ENCODE data around the gene THPO.

The THPO gene

DNA sequence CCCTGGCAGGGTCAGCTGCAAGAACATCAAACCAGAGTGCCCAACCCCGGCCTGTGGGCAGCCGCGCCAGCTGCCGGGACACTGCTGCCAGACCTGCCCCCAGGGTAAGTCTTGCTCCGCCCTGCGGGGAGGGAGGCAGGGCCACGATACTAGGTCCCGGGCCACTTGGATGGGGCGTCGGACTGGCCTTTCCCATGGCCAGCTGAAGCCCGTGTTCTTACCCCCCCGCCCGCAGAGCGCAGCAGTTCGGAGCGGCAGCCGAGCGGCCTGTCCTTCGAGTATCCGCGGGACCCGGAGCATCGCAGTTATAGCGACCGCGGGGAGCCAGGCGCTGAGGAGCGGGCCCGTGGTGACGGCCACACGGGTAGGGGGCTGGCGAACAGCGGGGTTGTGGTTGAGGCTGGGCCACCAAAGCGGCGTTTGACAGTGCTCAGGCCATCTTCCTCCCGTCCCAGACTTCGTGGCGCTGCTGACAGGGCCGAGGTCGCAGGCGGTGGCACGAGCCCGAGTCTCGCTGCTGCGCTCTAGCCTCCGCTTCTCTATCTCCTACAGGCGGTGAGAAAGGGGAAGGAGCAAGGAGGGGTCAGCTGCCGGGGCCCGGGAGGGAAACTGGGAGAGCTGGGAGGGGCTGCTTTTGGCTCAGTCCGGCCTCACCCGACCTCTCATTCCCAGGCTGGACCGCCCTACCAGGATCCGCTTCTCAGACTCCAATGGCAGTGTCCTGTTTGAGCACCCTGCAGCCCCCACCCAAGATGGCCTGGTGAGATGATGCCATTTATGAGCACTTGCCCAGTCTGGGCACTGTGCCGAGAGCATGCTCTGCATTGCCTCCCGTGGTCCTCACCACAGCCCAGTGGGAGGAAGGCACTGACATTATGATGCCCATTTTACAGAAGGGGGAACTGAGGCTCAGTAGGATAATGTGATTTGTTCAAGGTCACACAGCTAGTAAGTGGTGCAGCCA lies 3.5 kb upstream of the THPO start:
- no peak overlapping the region for H3K4me3 ChIP-seq (ENCODE audit: low read length)
- H3K4me1 ChIP-seq (ENCODE audit: insufficient read depth, low read length): peaks cover 36% of the 10 kb centered on the region
- no peak overlapping the region for H2AFZ ChIP-seq (ENCODE audit: low read depth, low read length)
- no peaks in the 10 kb centered on the region for H3K36me3 ChIP-seq (ENCODE audit: insufficient read depth, low read length)
- H3K9me3 ChIP-seq (ENCODE audit: low read length): no peaks in the 10 kb centered on the region
- peaks cover 4% of the 10 kb centered on the region for H3K27me3 ChIP-seq (ENCODE audit: insufficient read depth, low read length)

DNA sequence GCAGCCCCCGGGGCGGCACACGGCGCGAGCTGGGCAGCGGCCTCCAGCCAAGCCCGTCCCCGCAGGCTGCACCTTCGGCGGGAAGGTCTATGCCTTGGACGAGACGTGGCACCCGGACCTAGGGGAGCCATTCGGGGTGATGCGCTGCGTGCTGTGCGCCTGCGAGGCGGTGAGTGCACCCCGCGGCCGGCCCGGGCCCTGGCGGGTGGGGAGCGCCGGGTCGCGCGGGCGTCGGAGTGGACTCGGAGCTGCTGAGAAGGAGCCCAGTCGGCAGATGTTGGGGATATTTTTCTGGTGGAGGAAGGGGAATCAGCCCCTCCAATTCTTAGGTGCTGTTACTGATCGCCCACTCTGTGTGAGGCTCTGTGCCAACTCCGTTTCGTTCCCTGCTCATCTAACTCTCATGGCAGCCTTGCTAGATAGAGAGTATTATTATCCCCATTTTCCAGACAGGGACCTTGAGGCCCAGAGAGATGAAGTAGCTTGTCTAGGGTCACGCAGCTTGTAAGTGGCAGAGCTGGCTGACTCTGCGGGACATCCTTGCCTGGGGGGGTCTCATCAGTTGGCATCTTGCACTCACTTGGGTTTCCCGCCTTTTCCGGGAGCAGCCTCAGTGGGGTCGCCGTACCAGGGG lies 2.7 kb upstream of the THPO start:
- Histone ChIP-seq H3K27me3 (ENCODE audit: insufficient read depth, low read length) (peaks cover 4% of the 10 kb centered on the region), H2AFZ (ENCODE audit: low read depth, low read length) (no peak overlapping the region), H3K9me3 (ENCODE audit: low read length) (no peaks in the 10 kb centered on the region), H3K4me3 (ENCODE audit: low read length) (peak overlapping the region; percentile 42), H3K36me3 (ENCODE audit: insufficient read depth, low read length) (no peaks in the 10 kb centered on the region), H3K4me1 (ENCODE audit: insufficient read depth, low read length) (peaks cover 36% of the 10 kb centered on the region)

DNA sequence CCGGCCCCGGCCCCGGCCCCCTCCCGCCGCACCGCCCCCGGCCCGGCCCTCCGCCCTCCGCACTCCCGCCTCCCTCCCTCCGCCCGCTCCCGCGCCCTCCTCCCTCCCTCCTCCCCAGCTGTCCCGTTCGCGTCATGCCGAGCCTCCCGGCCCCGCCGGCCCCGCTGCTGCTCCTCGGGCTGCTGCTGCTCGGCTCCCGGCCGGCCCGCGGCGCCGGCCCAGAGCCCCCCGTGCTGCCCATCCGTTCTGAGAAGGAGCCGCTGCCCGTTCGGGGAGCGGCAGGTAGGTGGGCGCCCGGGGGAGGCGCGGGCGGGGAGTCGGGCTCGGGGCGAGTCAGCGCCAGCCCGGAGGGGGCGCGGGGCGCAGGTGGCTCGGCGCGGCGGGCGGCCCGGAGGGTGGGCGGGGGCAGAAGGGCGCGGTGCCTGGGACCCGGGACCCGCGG lies 2.2 kb upstream of the THPO start:
- peaks cover 36% of the 10 kb centered on the region for H3K4me1 ChIP-seq (ENCODE audit: insufficient read depth, low read length)
- peaks cover 4% of the 10 kb centered on the region for H3K27me3 ChIP-seq (ENCODE audit: insufficient read depth, low read length)
- peak overlapping the region; percentile 42 for H3K4me3 ChIP-seq (ENCODE audit: low read length)
- no peaks in the 10 kb centered on the region for H3K36me3 ChIP-seq (ENCODE audit: insufficient read depth, low read length)
- H3K9me3 ChIP-seq (ENCODE audit: low read length): no peaks in the 10 kb centered on the region
- no peak overlapping the region for H2AFZ ChIP-seq (ENCODE audit: low read depth, low read length)

DNA sequence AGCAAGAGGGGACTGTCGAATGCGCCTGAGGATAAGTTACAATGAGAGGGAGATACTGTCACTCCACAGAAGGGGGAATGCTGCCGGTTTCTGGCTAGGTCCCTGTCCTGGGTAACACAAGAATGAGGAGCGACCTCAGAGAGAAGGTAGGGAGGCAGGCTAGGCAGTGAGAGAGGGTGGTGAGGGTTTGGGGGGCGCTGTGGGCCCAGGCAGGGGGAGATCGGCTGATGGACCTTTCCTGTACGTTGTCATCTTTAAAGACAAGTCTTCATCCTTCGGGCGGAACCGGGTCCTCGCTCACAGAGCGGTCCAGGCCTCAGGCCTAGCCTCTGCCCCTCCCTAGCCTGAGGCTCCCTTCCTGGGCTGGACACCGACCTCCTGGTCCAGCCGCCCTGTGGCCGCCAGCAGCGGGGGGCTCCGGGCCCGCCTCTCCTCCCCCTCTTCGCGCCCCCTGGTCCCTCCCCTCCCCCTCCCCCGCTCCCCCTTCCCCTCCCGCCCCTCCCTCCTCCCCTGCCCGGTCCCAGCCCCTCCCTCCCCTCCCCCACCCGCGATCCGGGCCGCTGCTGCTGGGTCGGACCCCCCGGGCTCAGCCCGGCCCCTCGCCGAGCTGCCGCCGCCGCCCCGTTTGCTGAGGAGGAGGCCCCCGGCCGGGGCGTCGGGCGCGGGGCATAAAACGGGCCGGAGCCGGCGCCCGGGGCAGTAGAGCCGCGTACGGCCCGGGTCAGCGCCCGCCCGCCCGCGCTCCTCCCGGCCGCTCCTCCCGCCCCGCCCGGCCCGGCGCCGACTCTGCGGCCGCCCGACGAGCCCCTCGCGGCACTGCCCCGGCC lies 1.6 kb upstream of the THPO start, which contains the start of gene CHRD:
CHRD (plus strand) TSS at position 697 of the 827 bp plus-strand sequence. CDS start 265 bp downstream, outside the sequence.
- H3K9me3 ChIP-seq (ENCODE audit: low read length): no peaks in the 10 kb centered on the region
- no peak within 1 kb of the TSS for H2AFZ ChIP-seq (ENCODE audit: low read depth, low read length)
- H3K4me3 ChIP-seq (ENCODE audit: low read length): peak within 1 kb of the TSS; percentile 43
- H3K4me1 ChIP-seq (ENCODE audit: insufficient read depth, low read length): peaks cover 36% of the 10 kb centered on the region
- no peaks in the 10 kb centered on the region for H3K36me3 ChIP-seq (ENCODE audit: insufficient read depth, low read length)
- peaks cover 4% of the 10 kb centered on the region for H3K27me3 ChIP-seq (ENCODE audit: insufficient read depth, low read length)

DNA sequence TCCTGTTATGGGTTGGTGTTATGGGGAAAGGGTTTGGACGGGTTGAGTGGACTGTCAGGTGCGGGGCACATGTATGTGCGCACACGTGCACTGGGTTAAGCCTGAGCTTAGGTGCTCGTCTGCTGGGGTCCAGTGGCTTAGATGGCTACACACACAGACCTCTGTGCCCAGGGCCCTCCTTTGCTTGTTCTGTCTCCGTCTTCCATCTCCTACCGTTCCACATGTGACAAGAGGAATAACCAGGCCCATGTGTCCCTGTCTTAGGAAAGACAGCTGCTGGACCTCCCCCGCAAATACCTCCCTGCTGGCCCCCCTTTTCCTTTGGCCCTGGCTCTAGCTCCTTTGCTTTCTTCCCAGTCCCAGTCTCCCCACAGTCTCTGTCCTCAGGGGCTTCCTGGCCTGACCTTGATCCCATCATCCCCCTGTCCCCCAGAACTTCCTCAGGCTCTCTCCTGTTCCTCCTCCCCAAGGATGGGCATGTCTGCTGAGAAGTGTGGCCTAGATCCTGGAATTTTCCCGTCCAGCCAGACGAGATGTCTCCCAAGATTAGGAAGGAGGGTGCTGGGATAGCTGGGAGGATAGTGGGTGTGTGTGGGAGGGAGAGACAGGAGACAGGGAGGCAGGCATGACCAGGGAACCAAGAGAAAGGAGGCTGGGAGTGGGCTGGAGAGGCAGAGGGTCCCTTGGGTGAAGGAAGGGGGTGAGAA lies 797 bp upstream of the THPO start:
- peak overlapping the region; percentile 43 for H3K4me3 ChIP-seq (ENCODE audit: low read length)
- H3K36me3 ChIP-seq (ENCODE audit: insufficient read depth, low read length): no peaks in the 10 kb centered on the region
- peaks cover 4% of the 10 kb centered on the region for H3K27me3 ChIP-seq (ENCODE audit: insufficient read depth, low read length)
- H3K4me1 ChIP-seq (ENCODE audit: insufficient read depth, low read length): peaks cover 36% of the 10 kb centered on the region
- no peak overlapping the region for H2AFZ ChIP-seq (ENCODE audit: low read depth, low read length)
- no peaks in the 10 kb centered on the region for H3K9me3 ChIP-seq (ENCODE audit: low read length)

DNA sequence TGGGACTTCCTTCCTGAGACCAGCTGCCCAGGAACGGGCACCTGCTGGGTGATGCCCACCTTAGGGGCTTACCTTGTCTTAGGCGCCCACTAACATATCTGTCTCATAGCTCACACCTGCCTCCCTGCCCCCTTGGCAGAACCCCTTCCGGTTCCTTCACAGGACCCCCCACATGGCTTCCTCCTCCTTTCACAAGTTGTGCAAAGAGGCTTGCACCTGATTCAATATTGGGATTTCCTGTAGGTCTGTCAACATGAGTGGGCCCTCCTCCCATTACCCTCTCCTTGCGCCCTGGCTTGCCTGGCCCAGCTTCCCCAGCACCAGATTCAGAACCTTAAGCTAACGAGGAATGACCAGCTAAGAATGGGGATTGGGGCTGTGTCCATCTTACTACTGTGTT lies 633 bp downstream of the THPO start:
- Histone ChIP-seq H3K9me3 (ENCODE audit: low read length) (no peaks in the 10 kb centered on the region), H3K36me3 (ENCODE audit: insufficient read depth, low read length) (no peaks in the 10 kb centered on the region), H2AFZ (ENCODE audit: low read depth, low read length) (no peak overlapping the region), H3K27me3 (ENCODE audit: insufficient read depth, low read length) (peaks cover 4% of the 10 kb centered on the region), H3K4me1 (ENCODE audit: insufficient read depth, low read length) (peaks cover 39% of the 10 kb centered on the region), H3K4me3 (ENCODE audit: low read length) (peak overlapping the region; percentile 29)

DNA sequence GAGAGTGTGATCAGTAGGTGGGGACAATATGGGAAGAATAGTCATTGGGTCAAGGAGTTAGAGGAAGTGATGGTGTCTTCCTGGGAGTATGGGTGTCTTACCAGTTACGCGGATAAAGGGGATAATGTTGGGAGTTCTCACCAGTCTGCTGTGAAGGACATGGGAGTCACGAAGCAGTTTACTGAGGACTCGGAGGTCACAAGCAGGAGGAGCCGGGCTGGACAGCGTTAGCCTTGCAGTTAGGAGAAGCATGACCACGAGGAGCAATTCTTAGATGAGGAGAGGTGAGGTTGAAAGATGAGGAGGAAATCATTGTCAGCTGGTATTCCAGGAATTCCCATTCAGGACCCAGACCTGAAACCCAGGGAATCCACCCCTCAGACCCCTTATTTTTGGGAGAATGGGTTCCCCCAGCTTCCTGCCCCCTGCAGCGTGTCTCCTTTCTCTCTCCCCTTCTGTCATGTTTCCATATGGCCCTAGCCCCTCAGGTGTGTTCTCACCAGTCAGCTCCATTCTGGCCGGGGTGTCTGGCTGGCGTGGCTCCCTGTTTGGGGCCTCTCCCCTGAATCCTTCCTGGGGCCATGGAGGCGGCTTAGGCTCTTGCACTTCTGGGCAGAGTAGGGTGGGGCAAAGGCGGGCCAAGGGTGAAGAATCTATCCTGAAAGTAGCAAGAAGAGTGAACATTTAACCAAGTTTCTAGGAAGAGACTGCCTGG lies 2.1 kb downstream of the THPO start:
- Histone ChIP-seq H3K4me3 (ENCODE audit: low read length) (no peak overlapping the region), H3K36me3 (ENCODE audit: insufficient read depth, low read length) (no peaks in the 10 kb centered on the region), H2AFZ (ENCODE audit: low read depth, low read length) (no peak overlapping the region), H3K27me3 (ENCODE audit: insufficient read depth, low read length) (peaks cover 4% of the 10 kb centered on the region), H3K9me3 (ENCODE audit: low read length) (no peaks in the 10 kb centered on the region), H3K4me1 (ENCODE audit: insufficient read depth, low read length) (peaks cover 45% of the 10 kb centered on the region)

DNA sequence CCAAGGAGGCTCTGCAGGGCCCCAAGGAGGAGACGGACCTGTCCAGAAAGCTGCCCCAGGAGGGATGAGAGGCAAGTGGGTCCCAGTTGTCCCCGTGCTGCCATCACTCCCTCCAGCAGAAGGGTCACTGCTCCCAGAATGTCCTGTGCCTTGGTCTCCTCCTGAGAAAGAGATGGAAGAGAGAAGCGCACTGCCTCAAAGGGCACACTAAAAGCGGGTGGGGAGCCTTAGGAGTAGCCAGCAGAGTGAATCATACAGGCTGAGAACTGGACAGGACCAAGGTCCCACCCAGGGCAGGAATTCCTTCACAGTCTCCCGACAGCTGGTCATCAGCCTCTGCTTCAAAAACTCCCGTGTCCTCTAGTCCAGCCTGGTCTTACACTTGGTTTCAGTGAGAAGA lies 4.6 kb downstream of the THPO start:
- Histone ChIP-seq H3K4me1 (ENCODE audit: insufficient read depth, low read length) (peaks cover 29% of the 10 kb centered on the region), H3K36me3 (ENCODE audit: insufficient read depth, low read length) (peaks cover 13% of the 10 kb centered on the region), H2AFZ (ENCODE audit: low read depth, low read length) (no peak overlapping the region), H3K9me3 (ENCODE audit: low read length) (no peaks in the 10 kb centered on the region), H3K27me3 (ENCODE audit: insufficient read depth, low read length) (no peaks in the 10 kb centered on the region), H3K4me3 (ENCODE audit: low read length) (no peak overlapping the region)

DNA sequence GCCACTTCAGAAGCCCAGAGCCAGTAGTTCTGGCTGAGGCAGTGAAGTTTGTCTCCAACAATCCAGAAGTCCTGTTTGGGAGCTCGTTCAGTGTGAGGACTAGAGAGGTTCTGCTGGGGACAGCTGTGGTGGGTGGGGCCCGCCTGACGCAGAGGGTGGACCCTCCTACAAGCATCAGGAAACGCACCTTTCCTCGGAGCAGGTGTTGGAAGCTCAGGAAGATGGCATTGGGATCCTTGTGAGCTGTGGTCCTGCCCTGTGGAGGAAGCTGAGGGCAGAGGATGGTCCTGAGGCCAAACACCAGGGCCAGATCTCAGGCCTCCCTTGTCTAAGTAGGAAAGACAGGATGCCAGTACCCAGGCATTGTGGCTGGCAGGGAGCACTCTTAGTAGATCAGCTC lies 5.1 kb downstream of the THPO start:
- no peak overlapping the region for H3K4me3 ChIP-seq (ENCODE audit: low read length)
- no peaks in the 10 kb centered on the region for H3K9me3 ChIP-seq (ENCODE audit: low read length)
- no peak overlapping the region for H2AFZ ChIP-seq (ENCODE audit: low read depth, low read length)
- H3K4me1 ChIP-seq (ENCODE audit: insufficient read depth, low read length): peaks cover 24% of the 10 kb centered on the region
- peaks cover 18% of the 10 kb centered on the region for H3K36me3 ChIP-seq (ENCODE audit: insufficient read depth, low read length)
- no peaks in the 10 kb centered on the region for H3K27me3 ChIP-seq (ENCODE audit: insufficient read depth, low read length)

DNA sequence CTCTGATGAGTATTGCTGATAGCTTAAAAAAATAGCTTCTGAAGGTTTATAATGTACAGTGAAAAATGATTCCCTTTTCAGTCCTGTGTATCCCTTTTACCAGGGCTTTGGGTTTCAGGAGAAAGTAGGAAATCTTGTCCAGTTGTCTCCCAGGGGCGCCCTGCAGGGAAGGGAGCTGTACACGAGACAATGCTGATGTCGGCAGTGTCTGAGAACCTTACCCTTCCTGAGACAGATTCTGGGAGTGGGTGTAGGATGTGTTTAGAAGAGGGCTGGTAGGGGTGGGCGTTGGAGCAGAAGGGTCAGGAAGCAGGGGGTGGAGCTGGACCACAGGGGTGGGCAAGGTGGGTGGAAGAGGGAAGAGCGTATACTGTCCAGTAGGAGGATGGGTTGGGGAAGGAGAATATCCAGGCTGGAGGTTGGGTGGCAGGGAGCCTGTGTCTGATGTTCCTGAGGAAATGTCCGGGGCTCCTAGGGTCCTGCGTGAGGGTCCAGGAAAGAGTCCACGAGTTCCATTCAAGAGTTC lies 5.6 kb downstream of the THPO start:
- H3K27me3 ChIP-seq (ENCODE audit: insufficient read depth, low read length): no peaks in the 10 kb centered on the region
- H3K4me1 ChIP-seq (ENCODE audit: insufficient read depth, low read length): peaks cover 18% of the 10 kb centered on the region
- no peak overlapping the region for H2AFZ ChIP-seq (ENCODE audit: low read depth, low read length)
- no peak overlapping the region for H3K4me3 ChIP-seq (ENCODE audit: low read length)
- H3K36me3 ChIP-seq (ENCODE audit: insufficient read depth, low read length): peaks cover 22% of the 10 kb centered on the region
- H3K9me3 ChIP-seq (ENCODE audit: low read length): no peaks in the 10 kb centered on the region

DNA sequence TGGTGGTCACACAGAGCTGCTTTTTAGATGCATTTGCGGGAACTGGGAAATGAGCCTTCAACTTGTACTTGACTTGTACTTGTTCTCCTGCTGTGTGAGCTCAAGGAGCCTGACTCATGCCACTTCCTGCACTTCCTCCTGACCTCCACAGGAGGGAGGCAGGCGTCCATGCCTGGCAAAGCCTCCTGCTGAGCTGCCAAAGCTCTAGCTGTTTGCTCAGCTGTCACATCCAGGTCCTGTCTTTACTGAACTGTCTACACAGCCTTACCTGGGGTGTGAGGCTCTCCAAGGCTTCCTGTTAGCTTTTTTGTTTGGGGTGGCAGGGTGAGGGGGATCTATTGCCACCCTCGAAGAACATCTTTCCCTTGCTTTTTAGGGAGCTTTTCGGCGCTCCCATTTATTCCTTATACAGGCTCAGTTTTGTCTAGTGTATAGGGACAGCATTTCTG lies 6.4 kb downstream of the THPO start:
- H3K36me3 ChIP-seq (ENCODE audit: insufficient read depth, low read length): peaks cover 29% of the 10 kb centered on the region
- H2AFZ ChIP-seq (ENCODE audit: low read depth, low read length): no peak overlapping the region

More for the DNA sequence above, 6.4 kb downstream of the THPO start:
- Histone ChIP-seq H3K27me3 (ENCODE audit: insufficient read depth, low read length) (no peaks in the 10 kb centered on the region), H3K4me1 (ENCODE audit: insufficient read depth, low read length) (peaks cover 15% of the 10 kb centered on the region), H3K9me3 (ENCODE audit: low read length) (no peaks in the 10 kb centered on the region), H3K4me3 (ENCODE audit: low read length) (no peak overlapping the region)
